Coronary artery (tissue), 2 donors: ENCODE data around the gene TBC1D8.

ENCODE experiments used
- DNase-seq: peaks from one replicate; pipeline ENCODE4 v3.0.0-alpha.2; 2017; ENCODE audit warnings: low spot score
- H3K27ac ChIP-seq, 2 donors: fragments of 200-600 bp; sonication (generic); one replicate each; pipeline ENCODE4 v1.5.1; 2016 to 2019
- H3K4me3 ChIP-seq: fragments of 200-600 bp; sonication (generic); 2 replicates; pipeline ENCODE4 v1.5.1; 2016; ENCODE audit warnings: mild to moderate bottlenecking, moderate library complexity
- TF ChIP-seq, protein P1 (sequence below): fragments of 200-600 bp; sonication (generic); IDR thresholded peaks from one replicate; pipeline ENCODE4 v1.5.1; 2019; ENCODE audit warnings: antibody characterized with exemption

The TBC1D8 gene

DNA sequence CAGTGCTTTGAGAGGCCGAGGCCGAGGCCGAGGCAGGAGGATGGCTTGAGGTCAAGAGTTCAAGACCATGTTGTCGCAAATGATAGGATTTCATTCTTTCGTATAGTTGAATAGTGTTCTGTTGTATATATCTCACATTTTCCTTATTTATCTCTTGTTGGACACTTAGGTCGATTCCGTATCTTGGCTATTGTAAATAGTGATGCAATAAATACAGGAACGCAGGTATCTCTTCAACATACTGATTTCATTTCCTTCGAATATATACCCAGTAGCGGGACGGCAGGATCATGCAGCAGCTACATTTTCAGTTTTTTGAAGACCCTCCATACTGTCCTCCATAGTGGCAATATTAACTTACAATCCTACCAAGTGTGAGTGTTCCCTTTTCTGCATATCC, 4.1 kb downstream of the TBC1D8 start:
- no peak overlapping the region for H3K27ac ChIP-seq
- no peak for DNase-seq
- TF ChIP-seq, protein P1, sequence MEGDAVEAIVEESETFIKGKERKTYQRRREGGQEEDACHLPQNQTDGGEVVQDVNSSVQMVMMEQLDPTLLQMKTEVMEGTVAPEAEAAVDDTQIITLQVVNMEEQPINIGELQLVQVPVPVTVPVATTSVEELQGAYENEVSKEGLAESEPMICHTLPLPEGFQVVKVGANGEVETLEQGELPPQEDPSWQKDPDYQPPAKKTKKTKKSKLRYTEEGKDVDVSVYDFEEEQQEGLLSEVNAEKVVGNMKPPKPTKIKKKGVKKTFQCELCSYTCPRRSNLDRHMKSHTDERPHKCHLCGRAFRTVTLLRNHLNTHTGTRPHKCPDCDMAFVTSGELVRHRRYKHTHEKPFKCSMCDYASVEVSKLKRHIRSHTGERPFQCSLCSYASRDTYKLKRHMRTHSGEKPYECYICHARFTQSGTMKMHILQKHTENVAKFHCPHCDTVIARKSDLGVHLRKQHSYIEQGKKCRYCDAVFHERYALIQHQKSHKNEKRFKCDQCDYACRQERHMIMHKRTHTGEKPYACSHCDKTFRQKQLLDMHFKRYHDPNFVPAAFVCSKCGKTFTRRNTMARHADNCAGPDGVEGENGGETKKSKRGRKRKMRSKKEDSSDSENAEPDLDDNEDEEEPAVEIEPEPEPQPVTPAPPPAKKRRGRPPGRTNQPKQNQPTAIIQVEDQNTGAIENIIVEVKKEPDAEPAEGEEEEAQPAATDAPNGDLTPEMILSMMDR, result no peak
- no peak overlapping the region for H3K4me3 ChIP-seq

DNA sequence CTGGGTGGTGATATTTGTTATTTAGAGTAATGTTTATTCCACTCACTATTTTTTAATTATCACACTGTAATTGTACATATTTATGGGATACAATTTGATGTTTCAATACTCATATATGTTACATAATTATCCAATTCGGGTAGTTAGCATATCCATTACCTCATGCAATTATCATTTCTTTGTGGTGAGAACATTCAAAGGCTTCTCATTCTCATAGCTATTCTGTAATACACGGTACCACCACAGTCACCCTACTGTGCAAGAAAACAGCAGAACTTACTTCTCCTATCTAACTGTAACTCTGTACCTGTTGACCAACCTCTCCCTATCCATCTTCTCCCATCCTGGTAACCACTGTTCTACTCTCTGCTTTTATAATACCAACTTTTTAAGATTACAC, 4.6 kb downstream of the TBC1D8 start:
- TF ChIP-seq, protein P1, result no peak
- no peak overlapping the region for H3K27ac ChIP-seq
- DNase-seq, result no peak
- no peak overlapping the region for H3K4me3 ChIP-seq

DNA sequence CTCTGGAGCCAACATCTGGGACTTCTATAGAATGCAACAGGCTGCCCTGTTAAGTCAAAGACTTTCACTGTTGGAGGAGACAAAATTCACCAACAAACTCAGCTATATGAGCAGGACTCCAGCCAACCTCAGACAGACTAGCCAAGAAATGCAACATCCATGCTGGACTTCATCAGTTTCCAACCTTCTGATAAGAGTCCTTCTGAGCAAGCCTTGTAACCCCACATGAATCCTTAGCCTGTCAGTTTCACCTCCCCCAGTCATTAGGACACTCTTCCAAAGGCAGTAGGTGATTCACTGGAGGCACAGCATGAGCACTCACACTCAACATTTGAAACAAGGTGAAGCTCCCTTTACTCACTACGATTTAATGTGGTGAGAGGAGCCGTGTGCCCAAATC, 5.8 kb downstream of the TBC1D8 start:
- no peak for DNase-seq
- Histone ChIP-seq H3K27ac (no peak overlapping the region), H3K4me3 (no peak overlapping the region)
- TF ChIP-seq, protein P1, result no peak

DNA sequence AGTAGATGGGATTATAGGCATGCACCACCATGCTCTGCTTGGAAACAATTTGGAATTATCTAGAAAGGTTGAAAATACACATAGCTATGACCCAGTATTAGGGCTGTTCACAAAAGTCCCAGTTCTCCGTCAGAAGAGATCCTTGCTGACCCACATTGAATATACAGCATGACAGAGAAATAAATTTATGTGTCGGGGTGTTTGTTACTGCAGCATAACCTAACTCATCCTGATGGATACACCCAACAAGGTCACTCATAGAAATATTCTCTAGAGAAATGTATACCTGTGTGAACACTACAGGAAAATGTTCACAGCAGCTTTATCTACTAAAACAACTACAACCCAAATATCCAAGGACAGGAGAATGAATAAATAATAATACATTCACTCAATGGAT, 9.0 kb downstream of the TBC1D8 start:
- no peak for DNase-seq

DNA sequence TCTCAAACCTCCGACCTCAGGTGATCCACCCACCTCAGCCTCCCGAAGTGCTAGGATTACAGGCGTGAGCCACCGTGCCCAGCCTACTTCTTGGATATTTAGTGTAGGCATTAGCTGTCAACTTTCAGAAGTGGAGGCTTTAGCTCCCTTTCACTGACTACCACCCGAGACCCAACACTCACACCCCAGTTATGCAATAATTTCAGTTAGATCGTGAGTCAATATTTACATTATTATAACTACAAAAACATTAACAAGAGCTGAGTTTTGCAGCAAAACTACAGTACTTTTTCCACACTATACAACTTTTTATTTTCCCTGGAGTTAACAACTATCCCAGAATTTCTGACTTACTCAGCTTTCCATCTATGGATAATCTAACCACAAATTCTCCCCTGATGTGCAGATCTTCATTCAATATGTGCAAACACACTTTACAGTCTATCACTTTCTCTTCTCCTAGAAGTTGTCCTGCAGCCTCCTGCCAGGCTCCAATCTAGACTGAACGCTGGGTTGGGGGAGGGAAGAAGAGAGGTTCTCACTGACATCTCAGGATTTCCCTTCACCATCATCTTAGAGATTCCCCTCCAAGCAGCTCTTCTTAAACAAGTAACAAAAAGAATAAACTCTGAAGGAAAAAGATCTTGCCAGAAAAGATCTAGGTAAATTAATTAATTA, 10.1 kb downstream of the TBC1D8 start:
- DNase-seq, result no peak
- Histone ChIP-seq H3K27ac (no peak overlapping the region), H3K4me3 (no peak overlapping the region)
- TF ChIP-seq, protein P1, result no peak

More for the DNA sequence above, 9.0 kb downstream of the TBC1D8 start:
- Histone ChIP-seq H3K27ac (no peak overlapping the region), H3K4me3 (no peak overlapping the region)
- TF ChIP-seq, protein P1, result no peak

DNA sequence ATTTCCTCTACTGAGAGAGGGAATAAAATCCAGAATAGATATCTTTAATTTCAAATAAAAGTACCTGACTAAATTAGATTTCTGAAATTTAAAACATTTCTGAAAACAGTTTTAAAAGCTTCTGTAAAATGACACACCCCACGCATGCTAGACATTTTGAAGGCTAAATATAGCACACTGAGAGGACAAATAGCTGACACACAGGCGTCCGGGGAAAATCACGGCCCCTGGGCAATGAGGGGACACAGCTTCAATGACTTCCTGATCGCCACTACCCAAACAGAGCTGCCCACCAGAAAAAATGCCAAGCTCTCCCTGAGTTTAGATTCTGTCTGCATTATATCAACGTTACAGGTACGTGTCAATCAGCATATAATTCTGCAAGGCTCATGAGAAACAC, 10.9 kb downstream of the TBC1D8 start:
- no peak overlapping the region for H3K27ac ChIP-seq
- H3K4me3 ChIP-seq, result no peak overlapping the region
- no peak for DNase-seq
- TF ChIP-seq, protein P1, result no peak

DNA sequence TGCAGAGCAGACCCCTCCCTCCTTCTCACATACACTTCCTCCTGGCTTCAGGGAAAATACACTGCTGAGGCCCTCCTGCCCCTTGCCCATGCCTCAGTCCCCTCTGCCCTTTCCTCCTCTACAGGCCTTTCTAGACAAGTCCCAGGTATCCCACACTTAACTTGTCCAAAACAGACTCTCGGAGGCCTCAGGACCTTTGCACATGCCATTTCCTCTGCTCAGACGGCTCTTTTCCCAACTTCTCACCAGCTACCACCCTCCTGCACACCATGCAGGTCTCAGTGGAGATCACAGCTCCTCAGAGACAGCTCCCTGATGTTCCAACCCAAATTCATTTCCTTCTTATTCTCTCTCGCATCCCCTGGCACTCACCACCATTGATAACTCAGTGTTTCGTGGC, 11.7 kb downstream of the TBC1D8 start:
- TF ChIP-seq, protein P1, result no peak
- H3K4me3 ChIP-seq, result no peak overlapping the region
- no peak for DNase-seq
- no peak overlapping the region for H3K27ac ChIP-seq
